Retinal pigment epithelial cell (primary cell): ENCODE data around the gene APC.

Source experiments
- DNase-seq: peaks from one replicate; pipeline ENCODE4 v3.0.0-alpha.2; 2010; ENCODE audit warnings: low read depth
- H3K4me3 ChIP-seq: 2 replicates; pipeline ENCODE4 v1.5.1; 2011; ENCODE audit warnings: mild to moderate bottlenecking, low read length, control low read depth, moderate library complexity
- CTCF ChIP-seq: conservative IDR thresholded peaks from 2 replicates; pipeline ENCODE4 v1.5.1; 2011; ENCODE audit warnings: low read depth, low read length, control low read depth, inconsistent platforms

The APC gene

GRCh38 chr5:112755703-112756102, 18.0 kb downstream of the APC start:
- no peak for DNase-seq
- H3K4me3 ChIP-seq: no peak overlapping the region
- no peak for TF ChIP-seq CTCF

- peak; percentile 16 for DNase-seq
- no peak overlapping the region for H3K4me3 ChIP-seq
- TF ChIP-seq CTCF: peak; percentile 70
Observed at GRCh38 chr5:112757468-112758208, 20.0 kb downstream of the APC start.

GRCh38 chr5:112758676-112759075, 21.0 kb downstream of the APC start:
- H3K4me3 ChIP-seq: no peak overlapping the region
- DNase-seq: no peak
- no peak for TF ChIP-seq CTCF

- peak; percentile 20 for DNase-seq
- no peak for TF ChIP-seq CTCF
- H3K4me3 ChIP-seq: no peak overlapping the region
Observed at GRCh38 chr5:112762113-112762810, 24.6 kb downstream of the APC start.

GRCh38 chr5:112763165-112763564, 25.5 kb downstream of the APC start:
- no peak for DNase-seq
- no peak overlapping the region for H3K4me3 ChIP-seq
- no peak for TF ChIP-seq CTCF

- no peak for TF ChIP-seq CTCF
- no peak overlapping the region for H3K4me3 ChIP-seq
- no peak for DNase-seq
Observed at GRCh38 chr5:112772124-112772523, 34.4 kb downstream of the APC start.
